PC-3 (cell line): ENCODE data around the gene CAMK1D.

Source experiments
- EZH2 ChIP-seq: fragments of 300-600 bp; sonication (generic); IDR thresholded peaks from one replicate; pipeline ENCODE4 v1.6.1; 2017; ENCODE audit warnings: antibody characterized with exemption, mild to moderate bottlenecking, low read length; ENCODE audit not compliant: unreplicated experiment
- EZH2phosphoT487 ChIP-seq: fragments of 300-600 bp; sonication (generic); IDR thresholded peaks from 2 replicates; pipeline ENCODE4 v1.6.1; 2018; ENCODE audit warnings: mild to moderate bottlenecking, antibody characterized with exemption, low read length, borderline replicate concordance
- TF ChIP-seq, protein P1 (sequence below): fragments of 300-600 bp; sonication (generic); conservative IDR thresholded peaks from 2 replicates; pipeline ENCODE4 v1.5.1; 2017; ENCODE audit warnings: antibody characterized with exemption, low read depth, mild to moderate bottlenecking, low read length

DNA sequence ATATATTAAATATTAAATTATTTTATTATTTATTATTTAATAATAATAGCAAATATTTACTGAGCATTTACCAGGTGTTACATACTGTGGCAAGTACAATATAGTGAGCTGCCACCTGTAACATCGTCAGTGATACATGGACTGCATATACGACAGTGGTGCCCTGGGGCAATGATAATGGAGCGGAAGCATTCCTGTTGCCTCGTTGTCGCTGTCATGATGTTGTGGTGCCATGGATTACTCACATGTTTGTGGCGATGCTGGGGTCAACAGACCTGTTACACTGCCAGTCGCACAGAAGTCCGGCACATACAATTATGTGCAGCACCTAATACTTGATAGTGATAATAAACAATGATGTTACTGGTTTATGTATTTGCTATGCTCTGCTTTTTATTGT, 20.6 kb downstream of the CAMK1D start:
- TF ChIP-seq, protein P1, sequence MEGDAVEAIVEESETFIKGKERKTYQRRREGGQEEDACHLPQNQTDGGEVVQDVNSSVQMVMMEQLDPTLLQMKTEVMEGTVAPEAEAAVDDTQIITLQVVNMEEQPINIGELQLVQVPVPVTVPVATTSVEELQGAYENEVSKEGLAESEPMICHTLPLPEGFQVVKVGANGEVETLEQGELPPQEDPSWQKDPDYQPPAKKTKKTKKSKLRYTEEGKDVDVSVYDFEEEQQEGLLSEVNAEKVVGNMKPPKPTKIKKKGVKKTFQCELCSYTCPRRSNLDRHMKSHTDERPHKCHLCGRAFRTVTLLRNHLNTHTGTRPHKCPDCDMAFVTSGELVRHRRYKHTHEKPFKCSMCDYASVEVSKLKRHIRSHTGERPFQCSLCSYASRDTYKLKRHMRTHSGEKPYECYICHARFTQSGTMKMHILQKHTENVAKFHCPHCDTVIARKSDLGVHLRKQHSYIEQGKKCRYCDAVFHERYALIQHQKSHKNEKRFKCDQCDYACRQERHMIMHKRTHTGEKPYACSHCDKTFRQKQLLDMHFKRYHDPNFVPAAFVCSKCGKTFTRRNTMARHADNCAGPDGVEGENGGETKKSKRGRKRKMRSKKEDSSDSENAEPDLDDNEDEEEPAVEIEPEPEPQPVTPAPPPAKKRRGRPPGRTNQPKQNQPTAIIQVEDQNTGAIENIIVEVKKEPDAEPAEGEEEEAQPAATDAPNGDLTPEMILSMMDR: no peak
- TF ChIP-seq EZH2 (no peak), EZH2phosphoT487 (no peak)
